ENCODE results near the gene PKNOX1. TPM values are rescaled to one million over a fixed set of nuclear protein-coding genes. Genes with fewer than 3 reads are reported as not detected.
"Not testable (repeated sequence)": the region's sequence is repeated elsewhere in the genome, so short reads cannot be mapped to it uniquely, and the experiment has no call there.

Gene PKNOX1, protein sequence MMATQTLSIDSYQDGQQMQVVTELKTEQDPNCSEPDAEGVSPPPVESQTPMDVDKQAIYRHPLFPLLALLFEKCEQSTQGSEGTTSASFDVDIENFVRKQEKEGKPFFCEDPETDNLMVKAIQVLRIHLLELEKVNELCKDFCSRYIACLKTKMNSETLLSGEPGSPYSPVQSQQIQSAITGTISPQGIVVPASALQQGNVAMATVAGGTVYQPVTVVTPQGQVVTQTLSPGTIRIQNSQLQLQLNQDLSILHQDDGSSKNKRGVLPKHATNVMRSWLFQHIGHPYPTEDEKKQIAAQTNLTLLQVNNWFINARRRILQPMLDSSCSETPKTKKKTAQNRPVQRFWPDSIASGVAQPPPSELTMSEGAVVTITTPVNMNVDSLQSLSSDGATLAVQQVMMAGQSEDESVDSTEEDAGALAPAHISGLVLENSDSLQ
- 1 to 10 TPM; 4.0 to 9.2 (median 7.6) TPM for polyA plus RNA-seq

DNA sequence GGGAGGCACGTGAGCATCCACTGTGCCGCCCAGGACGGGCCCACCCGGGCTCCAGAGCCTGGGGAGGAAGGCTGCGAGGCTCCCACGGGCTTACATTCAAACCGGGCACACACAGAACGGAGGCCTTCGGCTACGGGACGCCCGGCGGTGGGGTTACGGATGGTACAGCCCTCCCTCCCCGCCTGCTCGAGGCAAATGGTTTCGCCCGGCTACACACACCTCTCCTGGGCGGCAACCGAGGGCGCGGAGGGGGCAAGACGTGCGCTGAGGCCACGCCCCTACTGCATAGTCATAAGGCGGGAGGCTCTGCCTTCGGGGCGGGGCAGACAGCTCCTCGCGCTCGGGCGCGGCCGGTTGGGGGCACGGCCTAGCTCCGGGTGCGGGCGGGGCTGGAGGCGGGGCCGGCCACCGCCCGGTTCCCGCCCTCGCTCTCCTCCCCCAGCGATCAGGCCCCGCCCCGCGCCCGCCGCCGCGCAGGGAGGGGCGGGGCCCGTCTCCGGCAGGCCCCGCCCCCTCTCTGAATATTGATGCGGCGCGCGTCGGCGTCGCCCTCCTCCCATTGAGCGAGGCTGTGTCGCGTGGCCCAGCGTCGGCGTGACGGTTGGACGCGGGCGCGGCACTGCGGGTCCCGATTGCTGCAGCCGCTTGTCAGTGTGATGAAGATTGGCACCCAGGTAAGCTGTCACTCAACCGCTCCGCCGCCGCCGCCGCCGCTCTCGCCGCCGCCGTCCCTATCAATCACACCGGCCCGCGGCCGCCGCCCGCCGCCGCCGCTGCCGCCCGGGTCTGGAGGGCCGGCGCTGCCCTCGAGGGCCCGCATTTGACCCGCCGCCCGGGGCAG, at the start of gene PKNOX1:
TSS of gene PKNOX1 (plus strand) at position 572 of the 841 bp plus-strand sequence. CDS start 29,820 bp downstream, outside the sequence.
- 0 to 1% (median 0%) methylated on average over 85 to 106 of the region's 106 CpGs for WGBS, 3 donors
- H3K27ac ChIP-seq (ENCODE audit: low read depth, low read length), result peak within 1 kb of the TSS; percentile 98

DNA sequence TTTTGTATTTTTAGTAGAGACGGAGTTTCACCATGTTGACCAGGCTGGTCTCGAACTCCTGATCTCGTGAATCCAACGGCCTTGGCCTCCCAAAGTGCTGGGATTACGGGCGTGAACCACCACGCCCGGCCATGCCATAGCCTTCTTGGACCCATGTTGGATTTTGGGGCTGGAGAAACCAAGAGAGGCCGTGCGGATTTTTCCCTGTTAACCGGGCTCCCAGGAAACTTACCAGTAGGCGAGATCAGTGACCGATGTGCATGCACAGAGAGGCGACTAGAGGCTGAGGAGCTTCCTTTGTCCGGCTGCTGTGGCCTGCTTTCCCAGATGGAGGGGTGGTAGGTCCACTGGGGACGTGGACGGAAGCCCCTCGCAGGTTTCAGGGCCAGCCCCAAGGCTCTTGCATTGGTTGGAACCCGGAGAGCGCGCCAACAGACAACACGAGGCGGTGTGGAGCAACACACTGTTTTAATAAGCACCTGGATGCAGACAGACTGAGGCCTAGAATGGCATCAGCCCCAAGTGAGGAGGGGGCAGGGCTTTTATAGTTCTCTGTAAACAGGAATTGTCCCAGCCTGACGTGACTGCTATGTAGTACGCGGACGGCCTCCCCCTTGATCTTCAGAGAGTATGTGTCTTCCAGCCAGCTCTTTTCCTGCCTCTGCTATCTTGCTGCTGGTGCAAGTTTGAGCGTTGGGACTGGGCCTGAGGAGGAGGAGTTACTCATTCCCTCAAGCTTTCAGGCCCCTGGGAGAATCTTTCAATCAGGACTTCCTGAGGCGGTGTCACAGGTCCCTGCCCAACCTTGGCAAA, 49.0 kb upstream of the PKNOX1 start, which contains the start of gene ERVH48-1:
TSS of gene ERVH48-1 (minus strand) at position 517 of the 813 bp plus-strand sequence. CDS start 6,624 bp downstream, outside the sequence.
- H3K27ac ChIP-seq (ENCODE audit: low read depth, low read length), result no peak within 1 kb of the TSS
- 89 to 91% (median 91%) methylated on average over 29 of the region's 29 CpGs for WGBS, 3 donors

DNA sequence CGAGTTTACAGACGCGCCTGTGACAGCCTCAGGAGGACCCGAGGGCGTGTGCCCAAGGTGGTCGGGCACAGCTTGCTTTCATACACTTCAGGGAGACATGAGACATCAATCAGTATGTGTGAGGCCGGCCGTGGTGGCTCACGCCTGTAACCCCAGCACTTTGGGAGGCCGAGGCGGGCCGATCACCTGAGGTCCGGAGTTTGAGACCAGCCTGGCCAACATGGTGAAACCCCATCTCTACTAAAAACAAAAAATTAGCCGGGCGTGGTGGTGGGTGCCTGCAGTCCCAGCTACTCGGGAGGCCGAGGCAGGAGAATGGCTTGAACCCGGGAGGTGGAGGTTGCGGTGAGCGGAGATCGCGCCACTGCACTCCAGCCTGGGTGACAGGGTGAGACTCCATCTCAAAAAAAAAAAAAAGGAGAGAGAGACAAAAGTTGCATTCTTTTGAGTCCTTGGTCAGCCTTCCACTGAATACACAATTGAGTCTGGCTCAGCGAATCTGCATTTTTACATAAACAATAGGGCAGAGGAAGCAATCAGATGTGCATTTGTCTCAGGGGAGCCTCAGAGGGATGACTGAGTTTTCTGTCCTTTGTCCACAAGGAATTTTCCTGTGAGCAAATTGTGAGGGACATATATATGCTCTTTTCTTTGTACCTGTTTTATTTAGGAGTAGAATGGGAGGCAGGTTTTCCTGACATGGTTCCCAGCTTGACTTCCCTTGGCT, 46.7 kb upstream of the PKNOX1 start:
- 95% methylated on average over 23 of the region's 23 CpGs for WGBS, 3 donors

DNA sequence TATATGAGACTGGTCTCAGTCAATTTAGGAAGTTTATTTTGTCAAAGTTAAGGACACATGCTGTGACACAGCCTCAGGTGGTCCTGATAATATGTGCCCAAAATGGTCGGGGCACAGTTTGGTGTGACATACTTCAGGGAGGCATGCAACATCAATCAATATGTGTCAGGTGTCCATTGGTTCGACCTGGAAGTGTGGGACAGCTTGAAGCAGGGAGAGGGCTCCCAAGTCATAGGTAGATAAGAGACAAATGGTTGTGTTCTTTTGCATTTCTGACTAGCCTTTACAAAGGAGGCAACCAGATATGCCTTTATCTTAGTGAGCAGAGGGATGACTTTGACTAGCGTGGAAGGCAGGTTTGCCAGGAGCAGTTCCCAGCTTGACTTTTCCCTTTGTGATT, 44.4 kb upstream of the PKNOX1 start:
- no peak overlapping the region for H3K27ac ChIP-seq (ENCODE audit: low read depth, low read length)
- WGBS, 3 donors, result 47 to 79% (median 70%) methylated on average over 3 of the region's 3 CpGs

More for the DNA sequence above, 46.7 kb upstream of the PKNOX1 start:
- not testable (repeated sequence) for H3K27ac ChIP-seq (ENCODE audit: low read depth, low read length)

DNA sequence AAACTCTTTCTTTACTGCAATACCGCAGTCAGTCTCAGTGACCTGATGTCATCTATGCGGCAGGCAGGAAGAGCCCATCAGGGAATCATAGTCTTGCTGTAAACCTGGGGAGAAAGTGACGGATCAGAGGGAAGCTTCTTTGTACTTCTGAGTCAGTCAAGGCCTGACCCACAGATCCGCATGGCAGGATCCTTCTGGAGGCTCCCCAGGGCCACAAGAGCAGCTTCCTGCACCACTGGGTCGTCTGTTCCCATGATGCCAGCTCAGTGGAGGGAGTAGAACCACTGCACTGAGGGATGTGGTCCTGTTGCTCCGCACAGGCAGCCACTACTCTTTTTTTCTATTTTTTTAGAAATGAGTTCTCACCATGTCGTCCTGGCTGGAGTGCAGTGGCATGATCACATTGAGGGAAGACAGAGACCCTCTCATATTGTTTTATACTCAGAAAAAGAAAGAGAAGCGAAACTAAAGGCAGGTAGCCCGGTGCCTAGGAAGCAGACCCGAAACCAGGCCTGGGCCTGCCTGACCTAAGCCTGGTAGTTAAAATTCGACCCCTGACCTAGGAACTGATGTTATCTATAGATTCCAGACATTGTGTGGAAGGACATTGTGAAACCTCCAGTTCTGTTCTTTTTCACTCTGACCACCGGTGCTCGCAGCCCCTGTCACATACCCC, 42.7 kb upstream of the PKNOX1 start:
- H3K27ac ChIP-seq (ENCODE audit: low read depth, low read length), result no peak overlapping the region
- WGBS, 3 donors, result 80 to 85% (median 84%) methylated on average over 13 of the region's 13 CpGs

DNA sequence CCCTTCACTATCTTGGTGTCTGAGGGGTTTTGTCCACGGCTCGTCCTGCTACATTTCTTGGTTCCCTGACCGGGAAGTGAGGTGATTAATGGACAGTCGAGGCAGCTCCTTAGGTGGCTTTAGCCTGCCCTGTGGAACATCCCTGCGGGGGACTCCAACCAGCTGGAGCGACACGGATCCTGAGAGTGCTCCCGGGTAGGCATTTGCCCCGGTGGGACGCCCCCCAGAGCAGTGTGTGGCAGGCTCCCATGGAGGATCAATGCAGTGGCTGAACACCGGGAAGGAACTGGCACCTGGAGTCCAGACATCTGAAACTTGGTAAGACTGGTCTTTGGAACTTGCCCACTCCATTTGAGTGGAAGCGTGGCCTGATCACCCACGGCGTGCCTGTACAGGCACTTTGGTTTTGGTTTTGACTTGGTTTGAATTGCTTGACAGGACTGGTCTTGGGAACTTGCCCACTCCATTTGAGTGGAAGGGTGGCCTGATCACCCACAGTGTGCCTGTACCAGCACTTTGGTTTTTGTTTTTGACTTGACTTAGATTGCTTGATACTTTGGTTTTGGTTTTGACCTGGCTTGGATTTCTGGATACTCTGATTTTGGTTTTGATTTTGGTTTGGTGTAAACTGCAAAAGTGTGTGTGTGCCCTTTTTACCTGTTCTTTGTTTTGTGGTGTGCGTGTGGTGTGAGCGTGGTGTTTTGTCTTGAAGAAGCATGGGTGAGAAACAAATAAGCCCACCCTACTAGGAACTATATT, 41.8 kb upstream of the PKNOX1 start:
- H3K27ac ChIP-seq (ENCODE audit: low read depth, low read length), result not testable (repeated sequence)
- 90 to 93% (median 92%) methylated on average over 16 of the region's 16 CpGs for WGBS, 3 donors

DNA sequence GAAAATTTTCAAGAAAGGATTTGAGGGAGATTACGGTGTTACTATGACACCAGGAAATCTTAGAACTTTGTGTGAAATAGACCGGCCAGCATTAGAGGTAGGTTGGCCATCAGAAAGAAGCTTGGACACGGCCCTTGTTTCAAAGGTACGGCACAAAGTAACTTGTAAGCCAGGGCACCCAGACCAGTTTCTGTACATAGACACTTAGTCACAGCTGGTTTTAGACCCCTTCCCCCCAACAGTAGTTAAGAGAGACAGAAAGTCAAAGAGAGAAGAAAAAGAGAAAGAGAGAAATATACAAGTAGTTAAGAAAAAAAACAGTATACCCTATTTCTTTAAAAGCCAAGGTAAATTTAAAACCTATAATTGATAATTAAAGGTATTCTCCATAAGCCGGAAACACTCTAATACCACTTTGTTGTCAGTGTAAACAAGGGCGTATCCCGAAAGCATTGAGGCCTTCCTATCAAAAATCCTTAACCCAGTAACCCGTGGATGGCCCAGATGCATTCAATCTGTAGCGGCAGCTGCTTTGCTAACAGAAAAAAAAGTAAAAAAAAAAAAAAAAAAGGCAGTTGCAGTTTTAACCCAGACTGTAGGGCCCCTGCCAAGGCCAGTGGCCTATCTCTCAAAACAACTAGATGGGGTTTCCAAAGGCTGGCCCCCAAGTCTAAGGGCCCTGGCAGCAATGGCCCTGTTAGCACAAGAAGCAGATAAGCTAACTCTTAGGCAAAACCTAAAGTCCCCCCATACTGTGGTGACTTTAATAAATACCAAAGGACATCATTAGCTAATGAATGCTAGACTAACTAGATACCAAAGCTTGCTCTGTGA, 41.0 kb upstream of the PKNOX1 start:
- not testable (repeated sequence) for H3K27ac ChIP-seq (ENCODE audit: low read depth, low read length)
- 41 to 74% (median 66%) methylated on average over 8 to 9 of the region's 9 CpGs for WGBS, 3 donors

DNA sequence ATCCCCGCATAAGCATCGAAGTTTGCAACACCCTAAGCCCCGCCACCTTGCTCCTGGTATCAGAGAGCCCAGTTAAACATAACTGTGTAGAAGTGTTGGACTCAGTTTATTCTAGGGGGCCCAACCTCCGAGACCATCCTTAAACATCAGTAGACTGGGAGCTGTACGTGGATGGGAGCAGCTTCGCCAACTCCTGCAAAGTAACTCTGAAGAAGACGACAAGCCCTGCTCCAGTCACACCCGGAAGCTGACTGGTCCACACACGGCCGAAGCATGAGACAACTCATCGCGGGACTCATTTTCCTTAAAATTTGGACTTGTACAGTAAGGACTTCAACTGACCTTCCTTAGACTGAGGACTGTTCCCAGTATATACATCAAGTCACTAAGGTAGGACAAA, 40.4 kb upstream of the PKNOX1 start:
- H3K27ac ChIP-seq (ENCODE audit: low read depth, low read length), result not testable (repeated sequence)
- 93 to 96% (median 94%) methylated on average over 12 of the region's 12 CpGs for WGBS, 3 donors

DNA sequence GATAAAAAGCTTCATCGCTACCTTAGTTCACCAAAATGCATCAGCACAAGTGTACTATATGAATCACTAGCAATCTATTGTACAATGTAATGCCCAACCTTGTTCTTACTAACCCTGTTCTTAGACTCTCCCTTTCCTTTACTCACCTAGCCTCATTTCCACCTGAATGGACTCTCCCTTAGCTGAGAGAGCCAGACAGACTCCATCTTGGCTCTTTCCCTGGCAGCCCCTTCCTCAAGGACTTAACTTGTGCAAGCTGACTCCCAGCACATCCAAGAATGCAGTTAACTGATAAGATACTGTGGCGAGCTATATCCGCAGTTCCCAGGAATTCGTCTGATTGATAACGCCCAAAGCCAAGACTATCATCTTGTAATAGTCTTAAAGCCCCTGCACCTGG, 38.0 kb upstream of the PKNOX1 start:
- H3K27ac ChIP-seq (ENCODE audit: low read depth, low read length), result not testable (repeated sequence)
- WGBS, 3 donors, result 86 to 100% (median 91%) methylated on average over 1 to 5 of the region's 5 CpGs

DNA sequence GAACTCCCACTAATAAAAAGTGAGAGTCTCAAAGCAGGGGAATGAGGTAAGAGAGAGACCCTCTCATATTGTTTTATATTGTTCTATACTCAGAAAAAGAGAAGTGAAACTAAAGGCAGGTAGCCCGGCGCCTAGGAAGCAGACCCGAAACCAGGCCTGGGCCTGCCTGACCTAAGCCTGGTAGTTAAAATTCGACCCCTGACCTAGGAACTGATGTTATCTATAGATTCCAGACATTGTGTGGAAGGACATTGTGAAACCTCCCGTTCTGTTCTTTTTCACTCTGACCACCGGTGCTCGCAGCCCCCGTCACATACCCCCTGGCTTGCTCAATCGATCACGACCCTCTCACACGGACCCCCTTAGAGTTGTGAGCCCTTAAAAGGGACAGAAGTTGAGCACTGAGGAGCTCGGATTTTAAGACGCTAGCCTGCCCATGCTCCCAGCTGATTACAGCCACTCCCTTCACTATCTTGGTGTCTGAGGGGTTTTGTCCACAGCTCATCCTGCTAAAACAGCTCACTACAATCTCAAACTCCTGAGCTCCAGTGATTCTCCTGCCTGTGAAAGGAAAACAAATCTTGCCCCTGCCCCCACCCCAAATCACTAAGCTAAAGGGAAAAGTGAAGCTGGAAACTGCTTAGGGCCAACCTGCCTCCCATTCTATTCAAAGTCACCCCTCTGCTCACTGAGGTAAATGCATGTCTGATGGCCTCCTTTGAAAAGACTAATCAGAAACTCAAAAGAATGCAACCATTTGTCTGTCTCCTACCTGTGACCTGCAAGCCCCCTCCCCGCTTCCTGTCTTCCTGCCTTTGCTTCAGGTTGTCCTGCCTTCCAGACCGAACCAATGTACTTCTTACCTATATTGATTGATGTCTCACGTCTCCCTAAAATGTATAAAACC, 37.1 kb upstream of the PKNOX1 start:
- H3K27ac ChIP-seq (ENCODE audit: low read depth, low read length), result not testable (repeated sequence)
- 64 to 73% (median 73%) methylated on average over 15 to 16 of the region's 16 CpGs for WGBS, 3 donors

DNA sequence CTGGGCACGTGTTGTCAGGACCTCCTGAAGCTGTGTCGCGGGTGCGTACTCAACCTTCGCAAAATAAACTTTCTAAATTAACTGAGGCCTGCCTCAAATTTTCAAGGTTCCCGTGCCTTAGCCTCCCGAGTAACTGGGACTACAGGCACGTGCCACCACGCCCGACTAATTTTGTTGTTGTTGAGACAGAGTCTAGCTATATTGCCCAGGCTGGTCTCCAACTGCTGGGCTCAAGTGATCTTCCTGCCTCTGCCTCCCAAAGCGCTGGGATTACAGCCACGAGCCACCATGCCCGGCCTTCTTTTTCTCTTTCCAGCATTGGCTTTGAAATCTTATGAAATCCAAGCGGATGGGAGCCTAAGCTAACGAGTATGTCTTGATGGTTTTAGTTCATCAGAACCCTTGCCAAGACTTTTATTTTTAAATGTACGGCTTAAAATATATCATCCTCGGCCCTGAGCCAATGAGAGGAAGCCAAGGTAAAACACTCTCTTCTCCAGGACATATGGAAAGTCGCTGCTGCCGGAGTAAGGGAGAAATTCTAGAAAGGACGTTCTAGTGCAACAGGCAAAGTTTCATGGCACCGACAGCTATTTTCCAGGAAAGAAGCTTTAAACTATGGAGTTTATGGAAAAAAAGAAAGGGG, 36.3 kb upstream of the PKNOX1 start:
- 87 to 93% (median 89%) methylated on average over 21 of the region's 21 CpGs for WGBS, 3 donors
- no peak overlapping the region for H3K27ac ChIP-seq (ENCODE audit: low read depth, low read length)

DNA sequence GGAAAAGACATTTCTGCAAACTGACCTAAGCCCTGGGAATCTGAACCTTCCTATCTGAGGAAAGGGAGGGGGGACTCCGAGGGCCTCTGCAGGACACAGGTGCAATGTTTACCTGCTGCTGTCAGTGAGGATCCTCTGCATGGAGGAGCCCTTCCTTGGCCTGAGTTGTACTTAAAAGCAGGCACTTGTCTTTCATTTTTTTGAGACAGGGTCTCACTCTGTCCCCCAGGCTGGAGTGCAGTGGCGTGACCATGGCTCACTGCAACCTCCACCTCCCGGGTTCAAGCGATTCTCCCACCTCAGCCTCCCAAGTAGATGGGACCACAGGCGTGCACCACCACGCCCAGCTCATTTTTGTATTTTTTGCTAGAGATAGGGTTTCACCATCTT, 35.8 kb upstream of the PKNOX1 start:
- H3K27ac ChIP-seq (ENCODE audit: low read depth, low read length), result not testable (repeated sequence)
- WGBS, 3 donors, result 91 to 95% (median 94%) methylated on average over 6 of the region's 6 CpGs

DNA sequence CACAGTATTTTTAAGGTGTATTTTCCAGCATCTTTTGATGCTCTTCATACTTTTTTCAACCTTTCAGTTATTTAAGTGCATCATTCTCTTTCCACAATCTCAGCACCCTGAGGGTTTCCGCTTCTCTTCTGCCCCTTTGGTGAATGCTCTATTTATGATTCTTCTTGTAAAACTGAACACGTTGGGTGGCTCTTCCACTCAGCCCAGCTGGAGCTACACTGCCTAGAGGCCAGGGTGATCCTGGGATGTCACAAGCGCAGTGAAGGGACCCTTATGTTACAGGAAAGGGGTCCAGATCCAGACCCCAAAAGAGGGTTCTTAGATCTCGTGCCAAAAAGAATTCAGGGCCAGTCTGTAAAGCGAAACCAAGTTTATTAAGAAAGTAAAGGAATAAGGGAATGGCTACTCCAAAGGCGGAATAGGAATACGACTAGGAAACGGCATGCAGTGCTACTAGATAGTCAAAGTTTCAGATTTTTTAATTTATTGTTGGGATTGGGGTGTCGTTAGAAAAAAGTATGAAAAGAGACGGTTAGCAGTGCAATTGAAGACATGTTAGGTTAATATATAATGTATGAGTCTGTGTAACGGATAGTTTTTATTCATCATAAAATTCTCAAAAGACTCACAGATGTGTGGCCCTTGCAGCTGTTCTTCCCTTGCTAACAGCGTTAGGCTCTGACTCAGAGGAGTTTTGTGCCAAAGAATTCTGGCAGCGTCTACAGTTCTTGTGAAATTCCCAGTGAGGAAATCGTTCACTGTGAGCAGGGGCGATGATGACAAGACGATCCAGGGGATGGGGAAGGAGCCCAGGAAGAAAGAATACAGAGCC, 34.6 kb upstream of the PKNOX1 start:
- WGBS, 3 donors, result 34 to 52% (median 41%) methylated on average over 16 of the region's 16 CpGs
- H3K27ac ChIP-seq (ENCODE audit: low read depth, low read length), result no peak overlapping the region

DNA sequence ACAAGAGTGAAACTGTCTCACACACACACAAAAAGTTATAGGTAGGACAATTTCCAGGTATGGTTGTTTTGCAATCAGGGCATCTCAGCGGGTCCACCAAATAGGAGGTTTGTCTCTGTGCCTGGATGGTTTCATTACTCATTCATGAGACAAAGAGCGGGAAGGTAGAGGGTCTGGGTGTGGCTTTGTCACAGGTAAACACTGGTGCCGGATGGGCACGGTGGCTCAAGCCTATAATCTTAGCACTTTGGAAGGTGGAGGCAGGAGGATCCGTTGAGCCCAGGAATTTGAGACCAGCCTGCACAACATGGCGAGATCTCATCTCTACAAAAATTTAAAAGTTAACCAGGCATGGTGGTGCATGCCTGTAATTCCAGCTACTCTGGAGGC, 32.7 kb upstream of the PKNOX1 start:
- 95 to 97% (median 95%) methylated on average over 6 of the region's 6 CpGs for WGBS, 3 donors
- H3K27ac ChIP-seq (ENCODE audit: low read depth, low read length), result no peak overlapping the region

Measured in adipose tissue (tissue), 3 donors.